GM19395 (cell line): ENCODE results near the gene KRT75.

ENCODE experiments used
- ATAC-seq: cut with Tn5 transposase; IDR thresholded peaks from one replicate; pipeline ENCODE4 v1.9.1; 2021; ENCODE audit warnings: mild to moderate bottlenecking, moderate library complexity; ENCODE audit not compliant: unreplicated experiment

The KRT75 gene

GRCh38 chr12:52440821-52441319 lies 6.7 kb upstream of the KRT75 start:
- no peak for ATAC-seq

- ATAC-seq = no peak
Observed at GRCh38 chr12:52439845-52440244, 5.7 kb upstream of the KRT75 start.

- ATAC-seq = no peak
Observed at GRCh38 chr12:52439420-52439819, 5.2 kb upstream of the KRT75 start.

- no peak for ATAC-seq
Observed at GRCh38 chr12:52438305-52439301, 4.4 kb upstream of the KRT75 start.

- no peak for ATAC-seq
Observed at GRCh38 chr12:52437508-52437907, 3.3 kb upstream of the KRT75 start.

- ATAC-seq = no peak
Observed at GRCh38 chr12:52436828-52437474, 2.8 kb upstream of the KRT75 start.

GRCh38 chr12:52436000-52436827 lies 2.0 kb upstream of the KRT75 start:
- no peak for ATAC-seq

- no peak for ATAC-seq
Observed at GRCh38 chr12:52435659-52435999, 1.5 kb upstream of the KRT75 start.

GRCh38 chr12:52434760-52435530 lies 774 bp upstream of the KRT75 start:
- no peak for ATAC-seq

- no peak for ATAC-seq
Observed at GRCh38 chr12:52433501-52434080, 580 bp downstream of the KRT75 start.

- ATAC-seq = no peak
Observed at GRCh38 chr12:52432559-52433207, 1.5 kb downstream of the KRT75 start.

GRCh38 chr12:52428121-52428520 lies 6.0 kb downstream of the KRT75 start:
- no peak for ATAC-seq

- ATAC-seq = no peak
Observed at GRCh38 chr12:52427083-52427482, 7.1 kb downstream of the KRT75 start.

GRCh38 chr12:52426034-52426433 lies 8.1 kb downstream of the KRT75 start:
- no peak for ATAC-seq

- ATAC-seq = no peak
Observed at GRCh38 chr12:52425466-52425865, 8.7 kb downstream of the KRT75 start.

- ATAC-seq = no peak
Observed at GRCh38 chr12:52423661-52424500, 10.3 kb downstream of the KRT75 start.

- no peak for ATAC-seq
Observed at GRCh38 chr12:52423035-52423434, 11.1 kb downstream of the KRT75 start.

GRCh38 chr12:52419656-52420055 lies 14.5 kb downstream of the KRT75 start:
- no peak for ATAC-seq
